AG10803 (cell line): ENCODE data around the gene CCNE1.

ENCODE experiments used
- DNase-seq: peaks from one replicate; pipeline ENCODE4 v3.0.0; 2010; ENCODE audit warnings: low read depth
- H3K4me3 ChIP-seq: 2 replicates; pipeline ENCODE4 v1.5.1; 2011; ENCODE audit warnings: mild to moderate bottlenecking, low read length, control low read depth
- CTCF ChIP-seq: conservative IDR thresholded peaks from 2 replicates; pipeline ENCODE4 v1.5.1; 2011; ENCODE audit warnings: mild to moderate bottlenecking, low read length, control low read depth, inconsistent platforms

The CCNE1 gene

GRCh38 chr19:29831041-29831548, 19.3 kb downstream of the CCNE1 start:
- no peak for DNase-seq
- TF ChIP-seq CTCF, result no peak
- H3K4me3 ChIP-seq, result no peak overlapping the region

- H3K4me3 ChIP-seq, result no peak overlapping the region
- TF ChIP-seq CTCF, result no peak
- no peak for DNase-seq
Observed at GRCh38 chr19:29831686-29832085, 19.9 kb downstream of the CCNE1 start.

- H3K4me3 ChIP-seq, result no peak overlapping the region
- no peak for DNase-seq
- no peak for TF ChIP-seq CTCF
Observed at GRCh38 chr19:29832801-29833200, 21.0 kb downstream of the CCNE1 start.

- H3K4me3 ChIP-seq, result no peak overlapping the region
- TF ChIP-seq CTCF, result no peak
- no peak for DNase-seq
Observed at GRCh38 chr19:29833614-29834261, 21.9 kb downstream of the CCNE1 start.

- TF ChIP-seq CTCF, result no peak
- DNase-seq, result no peak
- no peak overlapping the region for H3K4me3 ChIP-seq
Observed at GRCh38 chr19:29834991-29835846, 23.4 kb downstream of the CCNE1 start.

- no peak for TF ChIP-seq CTCF
- DNase-seq, result no peak
- H3K4me3 ChIP-seq, result no peak overlapping the region
Observed at GRCh38 chr19:29836409-29836825, 24.6 kb downstream of the CCNE1 start.

- no peak for DNase-seq
- H3K4me3 ChIP-seq, result no peak overlapping the region
Observed at GRCh38 chr19:29837448-29837981, 25.7 kb downstream of the CCNE1 start.

More at GRCh38 chr19:29837448-29837981, 25.7 kb downstream of the CCNE1 start:
- TF ChIP-seq CTCF, result no peak
